Esophagus squamous epithelium (tissue), 4 donors: ENCODE measurements around the gene ASCL3.

Experiments
- CTCF ChIP-seq, 6 experiments: fragments of 450-650 bp in 4 of 6; fragments of 200-600 bp in 2 of 6; sonication (generic) in 2 of 6; IDR thresholded peaks; one replicate each; pipeline ENCODE4 v1.5.1; 2016 to 2019; ENCODE audit warnings: antibody characterized with exemption in 6 of 6, mild to moderate bottlenecking in 4 of 6, moderate library complexity in 4 of 6
- POLR2A ChIP-seq, 4 donors: fragments of 450-650 bp; IDR thresholded peaks; one replicate each; pipeline ENCODE4 v1.6.1; 2017; ENCODE audit warnings: antibody characterized with exemption in 4 of 4, mild to moderate bottlenecking in 4 of 4, moderate library complexity in 3 of 4

- TF ChIP-seq CTCF (IDR thresholded peaks at IDR 0.05), result no peak
- TF ChIP-seq POLR2A (IDR thresholded peaks at IDR 0.05), result no peak
Observed at GRCh38 chr11:8932564-8933180, 10.1 kb downstream of the ASCL3 start, which contains the start of gene C11orf16.
